Transverse colon (tissue), 4 donors: ENCODE measurements around the gene VCPKMT.

Experiments used
- POLR2AphosphoS5 ChIP-seq, 3 donors: sonication (generic); formaldehyde crosslinking; IDR thresholded peaks; one replicate each; pipeline ENCODE4 v1.6.1; 2016; ENCODE audit warnings: antibody characterized with exemption in 3 of 3
- TF ChIP-seq, protein P1 (sequence below), 5 experiments: fragments of 200-600 bp in 3 of 5; fragments of 450-650 bp in 2 of 5; sonication (generic) in 3 of 5; IDR thresholded peaks; 1 replicate in 2 of 5; 2 replicates in 3 of 5; pipeline ENCODE4 v1.5.1; 2016 to 2017; ENCODE audit warnings: antibody characterized with exemption in 5 of 5, inconsistent platforms in 3 of 5, mild to moderate bottlenecking in 2 of 5, moderate library complexity in 1 of 5

GRCh38 chr14:50091240-50091913, 25.0 kb downstream of the VCPKMT start:
- no peak for TF ChIP-seq POLR2AphosphoS5 (IDR thresholded peaks at IDR 0.05)
- TF ChIP-seq, protein P1, sequence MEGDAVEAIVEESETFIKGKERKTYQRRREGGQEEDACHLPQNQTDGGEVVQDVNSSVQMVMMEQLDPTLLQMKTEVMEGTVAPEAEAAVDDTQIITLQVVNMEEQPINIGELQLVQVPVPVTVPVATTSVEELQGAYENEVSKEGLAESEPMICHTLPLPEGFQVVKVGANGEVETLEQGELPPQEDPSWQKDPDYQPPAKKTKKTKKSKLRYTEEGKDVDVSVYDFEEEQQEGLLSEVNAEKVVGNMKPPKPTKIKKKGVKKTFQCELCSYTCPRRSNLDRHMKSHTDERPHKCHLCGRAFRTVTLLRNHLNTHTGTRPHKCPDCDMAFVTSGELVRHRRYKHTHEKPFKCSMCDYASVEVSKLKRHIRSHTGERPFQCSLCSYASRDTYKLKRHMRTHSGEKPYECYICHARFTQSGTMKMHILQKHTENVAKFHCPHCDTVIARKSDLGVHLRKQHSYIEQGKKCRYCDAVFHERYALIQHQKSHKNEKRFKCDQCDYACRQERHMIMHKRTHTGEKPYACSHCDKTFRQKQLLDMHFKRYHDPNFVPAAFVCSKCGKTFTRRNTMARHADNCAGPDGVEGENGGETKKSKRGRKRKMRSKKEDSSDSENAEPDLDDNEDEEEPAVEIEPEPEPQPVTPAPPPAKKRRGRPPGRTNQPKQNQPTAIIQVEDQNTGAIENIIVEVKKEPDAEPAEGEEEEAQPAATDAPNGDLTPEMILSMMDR (IDR thresholded peaks at IDR 0.05) = no peak
